HuH-7 (cell line): ENCODE measurements around the gene GNG7.
"Not testable (repeated sequence)": the region's sequence is repeated elsewhere in the genome, so short reads cannot be mapped to it uniquely, and the experiment has no call there.

ENCODE experiments used
- DNase-seq: peaks from one replicate; pipeline ENCODE4 v3.0.0; 2011; ENCODE audit warnings: low spot score

The GNG7 gene

GRCh38 chr19:2550431-2551171 is 151.9 kb downstream of the GNG7 start:
- no peak for DNase-seq

- no peak for DNase-seq
Observed at GRCh38 chr19:2549701-2550191, 152.7 kb downstream of the GNG7 start.

GRCh38 chr19:2548966-2549365 is 153.5 kb downstream of the GNG7 start:
- DNase-seq = no peak

DNA sequence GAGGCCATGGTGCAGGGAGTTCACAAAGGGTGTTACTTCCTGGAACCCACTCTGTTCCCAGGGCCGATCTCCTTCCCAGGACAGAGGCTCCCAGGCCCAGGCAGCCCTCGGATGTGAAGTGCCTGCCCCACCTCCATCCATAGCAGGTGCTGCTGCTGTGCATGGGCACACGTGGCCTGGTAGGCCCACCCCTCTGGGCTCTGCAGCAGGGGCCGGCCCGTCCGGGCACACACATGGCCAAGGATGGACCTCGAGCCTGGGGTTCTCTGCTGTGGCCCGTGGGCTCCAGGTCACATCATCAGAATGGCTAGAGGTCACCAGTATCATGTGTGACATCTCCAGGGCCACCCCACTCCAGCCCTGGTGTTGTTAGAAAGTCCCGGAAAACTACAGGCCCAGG is 154.8 kb downstream of the GNG7 start:
- DNase-seq = no peak

DNA sequence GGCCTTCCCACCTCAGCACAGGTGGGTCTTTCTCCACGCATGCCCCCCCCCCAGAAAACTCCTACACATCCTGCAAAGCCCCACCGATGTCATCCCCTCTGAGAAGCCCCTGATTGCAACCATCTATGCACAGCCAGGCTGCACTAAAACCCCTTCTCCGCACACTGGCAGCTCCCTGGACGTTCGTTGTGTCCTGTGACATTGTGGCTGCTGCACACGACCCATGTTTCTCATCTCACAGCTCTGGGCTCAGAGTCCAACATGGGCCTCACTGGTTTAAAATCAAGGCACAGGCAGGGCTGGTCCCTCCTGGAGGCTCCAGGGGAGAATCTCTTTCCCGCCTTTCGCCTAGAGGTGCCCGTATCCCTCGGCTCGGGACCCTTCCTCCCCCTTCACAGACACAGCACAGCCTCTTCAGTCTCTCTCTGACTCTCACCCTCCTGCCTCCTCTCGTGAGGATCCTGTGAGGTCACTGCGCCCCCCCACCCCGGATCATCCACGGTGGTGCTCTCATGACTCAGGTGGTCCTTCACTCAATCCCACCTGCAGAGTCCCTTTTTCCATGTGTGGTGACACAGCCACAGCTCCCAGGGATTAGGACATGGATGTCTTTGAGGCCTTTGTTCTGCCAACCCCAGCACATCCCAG is 155.3 kb downstream of the GNG7 start:
- no peak for DNase-seq

GRCh38 chr19:2546128-2547032 is 156.1 kb downstream of the GNG7 start:
- DNase-seq = peak; percentile 58

DNA sequence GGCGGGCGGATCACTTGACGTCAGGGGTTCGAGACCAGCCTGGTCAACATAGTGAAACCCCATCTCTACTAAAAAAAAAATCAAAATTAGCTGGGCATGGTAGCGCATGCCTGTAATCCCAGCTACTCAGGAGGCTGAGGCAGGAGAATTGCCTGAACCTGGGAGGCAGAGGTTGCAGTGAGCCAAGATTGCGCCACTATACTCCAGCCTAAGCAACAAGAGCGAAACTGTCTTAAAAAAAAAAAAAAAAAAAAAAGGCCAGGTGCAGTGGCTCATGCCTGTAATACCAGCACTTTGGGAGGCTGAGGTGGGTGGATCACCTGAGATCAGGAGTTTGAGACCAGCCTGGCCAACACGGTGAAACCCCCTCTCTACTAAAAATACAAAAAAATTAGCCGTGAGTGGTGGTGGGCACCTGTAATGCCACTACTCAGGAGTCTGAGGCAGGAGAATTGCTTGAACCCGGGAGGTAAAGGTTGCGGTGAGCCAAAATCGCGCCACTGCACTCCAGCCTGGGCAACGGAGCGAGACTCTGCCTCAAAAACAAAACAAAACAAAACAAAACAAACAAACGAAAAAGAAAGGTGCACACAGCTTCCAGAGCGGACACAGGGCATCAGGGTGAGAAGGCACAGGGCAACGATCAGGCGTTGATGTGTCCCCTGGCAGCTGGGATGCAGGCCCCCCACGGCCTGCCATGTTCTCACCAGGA is 156.9 kb downstream of the GNG7 start:
- not testable (repeated sequence) for DNase-seq

DNA sequence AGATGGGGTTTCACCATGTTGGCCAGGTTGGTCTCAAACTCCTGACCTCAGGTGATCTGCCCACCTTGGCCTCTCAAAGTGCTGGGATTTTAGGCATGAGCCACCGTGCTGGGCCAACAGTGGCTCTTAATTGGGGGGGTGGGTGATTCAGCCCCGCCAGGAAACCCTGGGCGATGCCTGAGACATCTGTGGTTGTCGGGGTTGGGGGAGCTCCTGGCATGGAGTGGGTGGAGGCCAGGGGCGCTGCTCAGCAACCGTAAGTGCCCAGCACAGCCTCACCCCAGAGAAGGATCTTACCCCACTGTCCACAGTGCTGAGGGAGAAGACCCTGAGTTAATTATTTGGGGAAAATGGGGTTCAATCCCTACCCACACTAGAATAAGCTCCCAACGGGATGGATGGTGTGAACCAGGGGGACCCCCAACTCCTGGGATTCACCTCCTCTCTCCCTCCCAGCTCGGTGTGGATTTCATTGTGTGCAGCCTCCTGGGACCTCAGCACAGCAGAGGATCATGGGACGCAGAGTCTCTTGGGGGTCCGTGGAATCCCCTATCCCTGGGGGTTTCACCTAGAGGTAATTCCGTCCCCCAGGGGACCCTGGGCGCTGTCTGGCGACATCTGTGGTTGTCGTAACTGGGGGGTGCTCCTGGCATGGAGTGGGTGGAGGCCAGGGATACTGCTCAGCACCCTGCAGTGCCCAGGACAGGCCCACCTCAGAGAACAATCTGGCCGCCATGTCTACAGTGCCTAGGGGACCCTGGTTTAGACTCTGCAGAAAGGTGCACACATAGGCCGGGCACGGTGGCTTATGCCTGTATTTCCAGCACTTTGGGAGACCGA is 157.7 kb downstream of the GNG7 start:
- no peak for DNase-seq

GRCh38 chr19:2543463-2544442 is 158.7 kb downstream of the GNG7 start:
- peak; percentile 49 for DNase-seq

GRCh38 chr19:2543072-2543462 is 159.4 kb downstream of the GNG7 start:
- not testable (repeated sequence) for DNase-seq

- no peak for DNase-seq
Observed at GRCh38 chr19:2542341-2543069, 160.0 kb downstream of the GNG7 start.

GRCh38 chr19:2540646-2541454 is 161.6 kb downstream of the GNG7 start:
- DNase-seq = peak; percentile 76

DNA sequence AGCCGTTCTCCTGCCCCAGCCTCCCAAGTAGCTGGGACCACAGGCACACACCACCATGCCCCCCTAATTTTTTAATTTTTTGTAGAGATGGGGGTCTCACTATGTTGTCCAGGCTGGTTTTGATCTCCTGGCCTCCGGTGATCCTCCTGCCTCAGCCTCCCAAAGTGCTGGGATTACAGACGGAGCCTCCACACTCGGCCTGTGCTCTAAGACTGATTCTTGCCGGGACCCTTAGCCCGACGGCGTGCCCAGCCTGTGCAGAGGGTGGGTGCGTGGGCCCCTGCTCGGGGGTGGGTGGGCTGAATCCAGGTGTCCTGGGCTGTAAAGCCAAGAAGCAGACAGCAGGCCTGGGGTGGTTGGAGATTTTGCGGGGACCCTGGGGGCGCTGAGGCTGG is 162.2 kb downstream of the GNG7 start:
- DNase-seq = no peak

- DNase-seq = no peak
Observed at GRCh38 chr19:2538096-2538757, 164.3 kb downstream of the GNG7 start.

DNA sequence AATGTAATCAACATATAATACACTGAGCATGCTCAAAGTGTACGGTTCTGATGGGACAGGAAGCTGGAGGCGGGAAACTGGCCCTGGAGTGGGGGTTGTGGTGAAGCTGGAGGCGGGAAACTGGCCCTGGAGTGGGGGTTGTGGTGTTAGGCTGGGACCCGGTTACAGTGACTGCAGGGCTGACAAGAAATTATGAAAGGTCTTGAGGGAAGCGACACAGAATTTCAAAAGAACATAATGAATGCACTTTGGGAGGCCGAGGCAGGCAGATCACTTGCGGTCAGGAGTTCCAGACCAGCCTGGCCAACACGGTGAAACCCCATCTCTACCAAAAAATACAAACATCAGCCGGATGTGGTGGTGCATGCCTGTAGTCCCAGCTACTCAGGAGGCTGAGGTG is 164.9 kb downstream of the GNG7 start:
- DNase-seq = not testable (repeated sequence)

DNA sequence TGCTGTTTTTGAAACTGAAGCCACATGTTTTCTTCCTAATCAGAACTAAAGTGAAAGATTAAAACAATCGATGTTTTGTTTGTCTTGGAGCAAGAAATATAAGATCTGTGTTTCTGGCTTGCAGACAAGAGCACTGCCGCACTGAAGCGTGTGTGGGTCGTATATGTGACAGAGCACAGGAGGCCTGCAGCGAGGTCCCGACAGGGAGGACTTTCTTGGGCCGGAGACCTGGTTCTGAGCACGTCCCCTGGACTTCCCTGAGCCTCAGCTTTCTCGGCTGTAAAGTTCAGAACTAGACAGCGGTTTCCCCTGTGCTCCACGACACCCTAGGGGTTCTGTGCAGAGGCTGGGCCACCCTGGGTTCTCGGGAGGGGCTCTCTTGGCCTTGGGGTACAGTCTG is 166.0 kb downstream of the GNG7 start:
- DNase-seq = no peak

- no peak for DNase-seq
Observed at GRCh38 chr19:2534423-2535013, 168.0 kb downstream of the GNG7 start.
